Activated T-helper 17 cell treated with anti-CD3 and anti-CD28 coated beads, Interleukin-2, amount 50 U/mL, for 72 hours (primary cell): ENCODE measurements around the gene ACOT11. TPM values are rescaled to one million over a fixed set of nuclear protein-coding genes. Genes with fewer than 3 reads are reported as not detected.
"Not testable (repeated sequence)": the region's sequence is repeated elsewhere in the genome, so short reads cannot be mapped to it uniquely, and the experiment has no call there.

Source experiments
- ATAC-seq: fragments of 150-1000 bp; cut with Tn5 transposase; replicated peaks from 2 replicates; pipeline ENCODE4 v1.10.0; 2021; ENCODE audit warnings: mild to moderate bottlenecking, moderate library complexity
- H3K27ac Mint-ChIP-seq: one replicate; pipeline ENCODE4 v1.8.0; 2022; ENCODE audit warnings: mixed read lengths
- H3K27me3 Mint-ChIP-seq: one replicate; pipeline ENCODE4 v1.8.0; 2022; ENCODE audit warnings: mixed read lengths
- H3K36me3 Mint-ChIP-seq: one replicate; pipeline ENCODE4 v1.8.0; 2022; ENCODE audit warnings: low read depth, mild to moderate bottlenecking, mixed read lengths
- H3K4me1 Mint-ChIP-seq: one replicate; pipeline ENCODE4 v1.8.0; 2022; ENCODE audit warnings: mixed read lengths
- H3K4me3 Mint-ChIP-seq: one replicate; pipeline ENCODE4 v1.8.0; 2022; ENCODE audit warnings: mild to moderate bottlenecking, mixed read lengths
- H3K9me3 Mint-ChIP-seq: one replicate; pipeline ENCODE4 v1.8.0; 2022; ENCODE audit warnings: mixed read lengths
- total RNA-seq, 2 donors: library from RNA; stranded (reverse); gene quantifications; one replicate each; pipeline ENCODE4 v1.2.3, GENCODE V29; 2022

Gene ACOT11
- 1 to 10 TPM; 1.0 to 3.2 TPM for total RNA-seq

DNA sequence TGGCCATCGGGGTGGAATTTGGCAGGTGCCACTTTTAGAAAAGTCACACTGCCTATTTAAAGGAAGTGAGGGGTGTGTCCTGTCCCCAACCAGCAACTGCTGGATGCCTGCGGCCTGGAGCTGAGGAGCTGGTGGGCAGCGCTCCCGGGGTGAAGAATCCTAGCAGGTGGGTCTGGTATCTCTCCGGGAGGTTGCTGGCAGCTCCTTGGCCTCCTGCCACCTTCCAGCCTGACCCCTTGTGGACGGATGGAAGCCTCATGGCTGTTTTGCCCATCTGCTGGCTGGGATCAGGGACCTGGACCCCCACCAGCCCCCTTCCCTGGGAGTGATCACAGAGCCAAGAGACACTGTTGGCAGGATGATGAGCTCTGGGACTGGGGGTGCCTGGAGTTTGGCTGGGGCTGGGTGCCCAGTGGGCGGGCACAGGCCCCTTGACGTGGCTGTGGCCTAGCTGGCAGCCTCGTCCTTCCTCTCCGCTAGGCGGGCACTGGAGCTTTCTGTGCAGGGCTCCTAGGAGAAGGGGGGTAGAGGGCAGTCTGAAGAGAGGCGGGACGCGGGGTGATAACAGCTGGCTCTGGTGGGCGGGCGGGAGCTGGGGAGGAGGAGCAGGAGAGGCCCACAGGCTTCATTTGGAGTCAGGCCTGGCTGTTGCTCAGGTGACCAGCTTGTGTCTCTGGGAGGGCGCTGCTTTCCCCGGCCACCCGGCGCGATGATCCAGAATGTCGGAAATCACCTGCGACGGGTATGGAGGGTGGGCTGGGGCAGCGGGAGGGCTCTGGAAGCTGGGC, at the start of gene ACOT11:
ACOT11 (plus strand) TSS at position 628 of the 788 bp plus-strand sequence; CDS start at position 710, 82 bp downstream.
- H3K4me3 Mint-ChIP-seq, result no peak within 1 kb of the TSS
- no peak within 1 kb of the TSS for H3K27ac Mint-ChIP-seq
- ATAC-seq, result no peak
- no peaks in the 10 kb centered on the region for H3K27me3 Mint-ChIP-seq
- H3K4me1 Mint-ChIP-seq, result peaks cover 7% of the 10 kb centered on the region
- H3K9me3 Mint-ChIP-seq, result no peaks in the 10 kb centered on the region
- H3K36me3 Mint-ChIP-seq, result no peaks in the 10 kb centered on the region

- H3K4me1 Mint-ChIP-seq, result peaks cover 5% of the 10 kb centered on the region
- H3K9me3 Mint-ChIP-seq, result no peaks in the 10 kb centered on the region
- no peak for ATAC-seq
- peak overlapping the region; percentile 50 for H3K4me3 Mint-ChIP-seq
- H3K27ac Mint-ChIP-seq, result no peak overlapping the region
- H3K36me3 Mint-ChIP-seq, result no peaks in the 10 kb centered on the region
- peaks cover 34% of the 10 kb centered on the region for H3K27me3 Mint-ChIP-seq
Observed at GRCh38 chr1:54498383-54499096, 49.5 kb upstream of the ACOT11 start.

- Mint-ChIP-seq H3K27ac (no peak overlapping the region), H3K27me3 (peaks cover 37% of the 10 kb centered on the region), H3K36me3 (no peaks in the 10 kb centered on the region), H3K4me3 (peak overlapping the region; percentile 50), H3K4me1 (peaks cover 5% of the 10 kb centered on the region), H3K9me3 (no peaks in the 10 kb centered on the region)
- peak; percentile 48 for ATAC-seq
Observed at GRCh38 chr1:54499097-54499359, 49.0 kb upstream of the ACOT11 start.

- Mint-ChIP-seq H3K9me3 (no peaks in the 10 kb centered on the region), H3K36me3 (no peaks in the 10 kb centered on the region), H3K27ac (no peak overlapping the region), H3K27me3 (peaks cover 37% of the 10 kb centered on the region), H3K4me3 (peak overlapping the region; percentile 54), H3K4me1 (peaks cover 5% of the 10 kb centered on the region)
- ATAC-seq, result peak; percentile 66
Observed at GRCh38 chr1:54499360-54500106, 48.5 kb upstream of the ACOT11 start.

DNA sequence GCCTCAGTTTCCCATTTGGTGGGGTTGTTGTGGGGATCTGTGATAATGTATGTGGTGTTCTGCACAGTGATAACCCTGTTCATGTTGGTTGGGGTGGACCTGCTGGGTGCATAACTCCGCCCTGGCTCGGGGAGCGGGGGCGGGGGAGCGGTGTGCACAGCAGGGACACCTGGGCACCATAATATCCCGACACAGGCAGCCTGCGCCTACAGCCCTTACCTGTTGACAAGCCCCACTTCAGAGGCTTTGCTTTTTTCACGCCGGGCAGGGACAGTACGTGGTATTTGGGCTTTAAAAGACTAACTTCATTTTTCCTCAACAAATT, 48.0 kb upstream of the ACOT11 start:
- Mint-ChIP-seq H3K4me3 (peak overlapping the region; percentile 54), H3K27me3 (peaks cover 37% of the 10 kb centered on the region), H3K4me1 (peaks cover 5% of the 10 kb centered on the region)

DNA sequence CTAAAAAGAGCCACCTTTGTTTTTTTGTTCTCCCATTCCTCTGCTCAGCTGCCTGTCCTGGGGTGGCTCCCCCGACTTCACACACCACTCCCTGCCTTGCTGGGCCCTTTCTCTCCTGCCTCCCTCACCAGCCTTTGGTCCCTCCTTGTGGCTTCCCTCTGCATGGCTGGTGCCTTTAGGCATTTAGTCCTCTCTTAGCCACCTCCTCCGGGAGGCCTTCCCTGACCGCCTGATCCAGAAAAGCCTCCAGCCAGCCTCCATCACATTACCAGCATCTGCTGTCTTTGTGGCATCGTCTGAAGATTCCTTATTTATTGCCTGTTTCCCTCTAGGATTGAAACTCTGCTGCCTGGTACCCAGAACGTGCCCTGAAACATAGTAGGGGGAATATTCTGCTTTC, 46.2 kb upstream of the ACOT11 start:
- Mint-ChIP-seq H3K4me1 (peaks cover 5% of the 10 kb centered on the region), H3K27me3 (peaks cover 31% of the 10 kb centered on the region), H3K27ac (no peak overlapping the region), H3K36me3 (no peaks in the 10 kb centered on the region), H3K9me3 (no peaks in the 10 kb centered on the region), H3K4me3 (no peak overlapping the region)
- ATAC-seq, result no peak

More for the DNA sequence above, 48.0 kb upstream of the ACOT11 start:
- Mint-ChIP-seq H3K36me3 (no peaks in the 10 kb centered on the region), H3K9me3 (no peaks in the 10 kb centered on the region), H3K27ac (no peak overlapping the region)
- peak; percentile 21 for ATAC-seq

DNA sequence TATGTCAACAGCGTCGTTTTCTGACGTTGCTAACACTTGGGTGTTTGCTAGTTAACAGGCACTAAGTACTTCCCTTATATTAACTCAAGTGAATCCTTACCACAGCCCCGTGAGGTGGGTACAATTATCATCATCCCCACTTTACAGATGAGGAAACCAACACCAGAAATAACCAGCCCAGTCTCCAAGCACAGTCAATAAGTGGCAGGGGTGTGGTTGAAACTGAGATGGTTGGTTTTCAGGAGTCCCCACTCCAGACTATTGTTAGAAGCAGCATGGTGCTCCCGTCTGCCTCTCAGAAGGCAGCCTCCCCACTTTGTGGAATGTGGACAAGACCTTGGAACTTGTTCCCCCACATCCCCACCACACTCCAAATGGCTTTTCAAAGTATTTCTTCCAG, 45.7 kb upstream of the ACOT11 start:
- H3K4me3 Mint-ChIP-seq, result no peak overlapping the region
- H3K9me3 Mint-ChIP-seq, result no peaks in the 10 kb centered on the region
- no peaks in the 10 kb centered on the region for H3K36me3 Mint-ChIP-seq
- H3K27ac Mint-ChIP-seq, result no peak overlapping the region
- ATAC-seq, result peak; percentile 30
- H3K27me3 Mint-ChIP-seq, result peaks cover 28% of the 10 kb centered on the region
- peaks cover 5% of the 10 kb centered on the region for H3K4me1 Mint-ChIP-seq

DNA sequence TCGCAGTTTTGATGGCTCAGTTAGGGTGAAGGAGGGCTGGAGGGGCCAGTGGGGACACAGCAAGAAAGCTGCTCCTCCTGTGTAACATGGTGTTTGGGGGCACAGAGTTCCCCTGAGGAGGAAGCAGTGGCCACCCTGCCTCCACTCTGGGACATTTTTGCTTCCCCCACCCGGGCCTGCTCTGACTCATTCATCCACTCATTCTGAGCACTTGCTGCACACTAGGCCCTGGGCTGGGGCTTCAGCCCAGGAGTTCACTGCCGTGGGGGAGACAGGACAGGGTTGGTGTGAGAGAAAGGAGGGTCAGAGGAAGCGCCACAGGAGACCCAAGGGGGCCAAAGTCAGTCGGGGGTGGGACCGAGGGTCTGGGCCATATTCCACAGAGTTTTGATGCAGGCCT, 41.4 kb upstream of the ACOT11 start:
- Mint-ChIP-seq H3K27ac (no peak overlapping the region), H3K4me1 (peaks cover 5% of the 10 kb centered on the region), H3K9me3 (no peaks in the 10 kb centered on the region), H3K4me3 (no peak overlapping the region), H3K27me3 (peaks cover 16% of the 10 kb centered on the region), H3K36me3 (no peaks in the 10 kb centered on the region)
- peak; percentile 52 for ATAC-seq

GRCh38 chr1:54507033-54507870, 40.8 kb upstream of the ACOT11 start:
- Mint-ChIP-seq H3K27ac (no peak overlapping the region), H3K4me3 (no peak overlapping the region), H3K9me3 (no peaks in the 10 kb centered on the region), H3K4me1 (peaks cover under 1% of the 10 kb centered on the region), H3K36me3 (no peaks in the 10 kb centered on the region), H3K27me3 (peaks cover 9% of the 10 kb centered on the region)
- ATAC-seq, result no peak

DNA sequence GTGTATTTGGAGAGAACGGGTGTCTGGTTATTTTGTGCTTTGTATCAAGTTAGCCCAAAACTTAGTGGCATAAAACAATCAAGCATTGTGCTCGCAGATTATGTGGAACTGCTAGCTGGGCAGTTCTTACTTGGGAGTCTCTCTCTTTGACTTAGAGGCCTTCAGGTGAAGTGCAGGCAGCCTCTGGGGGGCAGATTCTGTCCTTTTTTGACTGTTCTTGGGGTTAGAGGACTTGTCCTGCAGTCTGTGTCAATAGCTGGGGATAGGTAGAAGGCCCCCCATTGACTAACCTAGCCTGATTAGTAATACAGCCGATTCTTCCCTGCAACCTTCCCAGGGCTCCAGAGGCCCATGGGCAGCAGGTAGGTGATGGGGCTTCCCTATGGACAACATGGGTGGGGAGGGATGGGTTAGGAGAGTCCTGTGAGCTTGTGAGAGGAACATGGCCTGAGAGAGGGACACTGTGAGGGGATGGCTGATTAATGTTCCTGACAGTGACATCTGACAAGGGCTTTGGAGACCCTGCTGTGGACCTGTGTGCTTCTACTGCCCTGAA, 37.2 kb upstream of the ACOT11 start:
- H3K27me3 Mint-ChIP-seq, result no peaks in the 10 kb centered on the region
- no peaks in the 10 kb centered on the region for H3K9me3 Mint-ChIP-seq
- no peak overlapping the region for H3K27ac Mint-ChIP-seq
- no peaks in the 10 kb centered on the region for H3K36me3 Mint-ChIP-seq
- ATAC-seq, result no peak
- H3K4me3 Mint-ChIP-seq, result no peak overlapping the region
- no peaks in the 10 kb centered on the region for H3K4me1 Mint-ChIP-seq

DNA sequence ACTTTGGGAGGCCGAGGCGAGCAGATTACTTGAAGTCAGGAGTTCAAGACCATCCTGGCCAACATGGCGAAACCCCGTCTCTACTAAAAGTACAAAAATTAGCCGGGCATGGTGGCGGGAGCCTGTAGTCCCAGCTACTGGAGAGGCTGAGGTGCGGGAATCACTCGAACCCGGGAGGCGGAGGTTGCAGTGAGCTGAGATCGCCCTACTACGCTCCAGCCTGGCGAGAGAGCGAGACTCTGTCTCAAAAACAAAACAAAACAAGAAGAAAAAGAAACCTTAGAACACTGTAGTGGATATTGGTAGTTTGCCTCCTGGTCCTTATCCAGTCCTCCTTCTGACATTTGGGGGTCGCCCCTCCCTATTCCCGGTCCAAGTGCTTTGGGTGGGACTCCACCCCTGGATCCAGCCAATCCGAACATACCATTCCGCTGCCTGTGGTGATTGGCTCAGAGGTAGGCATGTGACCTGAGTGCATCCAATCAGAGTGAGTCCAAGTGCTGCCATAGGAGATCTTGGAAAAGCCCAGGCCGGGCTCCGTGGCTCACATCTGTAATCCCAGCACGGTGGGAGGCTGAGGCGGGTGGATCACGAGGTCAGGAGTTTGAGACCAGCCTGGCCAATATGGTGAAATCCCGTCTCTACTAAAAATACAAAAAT, 34.0 kb upstream of the ACOT11 start:
- not testable (repeated sequence) for ATAC-seq, H3K27me3 Mint-ChIP-seq, H3K36me3 Mint-ChIP-seq, H3K9me3 Mint-ChIP-seq, H3K27ac Mint-ChIP-seq, H3K4me1 Mint-ChIP-seq, H3K4me3 Mint-ChIP-seq

- ATAC-seq, result peak; percentile 38
- no peaks in the 10 kb centered on the region for H3K36me3 Mint-ChIP-seq
- H3K27ac Mint-ChIP-seq, result no peak overlapping the region
Observed at GRCh38 chr1:54516249-54516920, 31.6 kb upstream of the ACOT11 start.

GRCh38 chr1:54517496-54517895, 30.5 kb upstream of the ACOT11 start:
- no peak for ATAC-seq
- no peaks in the 10 kb centered on the region for H3K4me1 Mint-ChIP-seq
- no peak overlapping the region for H3K4me3 Mint-ChIP-seq
- H3K27ac Mint-ChIP-seq, result no peak overlapping the region
- no peaks in the 10 kb centered on the region for H3K36me3 Mint-ChIP-seq
- H3K9me3 Mint-ChIP-seq, result no peaks in the 10 kb centered on the region
- no peaks in the 10 kb centered on the region for H3K27me3 Mint-ChIP-seq

More at GRCh38 chr1:54516249-54516920, 31.6 kb upstream of the ACOT11 start:
- no peaks in the 10 kb centered on the region for H3K4me1 Mint-ChIP-seq
- no peak overlapping the region for H3K4me3 Mint-ChIP-seq
- H3K27me3 Mint-ChIP-seq, result no peaks in the 10 kb centered on the region
- no peaks in the 10 kb centered on the region for H3K9me3 Mint-ChIP-seq
